RPMI7951 (cell line): ENCODE results near the gene DNAAF8. TPM values are rescaled to one million over a fixed set of nuclear protein-coding genes. Genes with fewer than 3 reads are reported as not detected.

Experiments
- DNase-seq: peaks from one replicate; pipeline ENCODE4 v3.0.0-alpha.2; 2012; ENCODE audit warnings: low read depth
- total RNA-seq: library from RNA; depleted of rRNA; stranded (reverse); fragments of >200 nt; shearing (Covaris generic); gene quantifications from 2 replicates; pipeline ENCODE4 v1.2.3, GENCODE V29; 2014

DNAAF8 gene
- total RNA-seq, 1 experiment from 2014 or later = 0.36 TPM

- DNase-seq = no peak
Measured at GRCh38 chr16:4752351-4753100, 18.2 kb downstream of the DNAAF8 start.

DNA sequence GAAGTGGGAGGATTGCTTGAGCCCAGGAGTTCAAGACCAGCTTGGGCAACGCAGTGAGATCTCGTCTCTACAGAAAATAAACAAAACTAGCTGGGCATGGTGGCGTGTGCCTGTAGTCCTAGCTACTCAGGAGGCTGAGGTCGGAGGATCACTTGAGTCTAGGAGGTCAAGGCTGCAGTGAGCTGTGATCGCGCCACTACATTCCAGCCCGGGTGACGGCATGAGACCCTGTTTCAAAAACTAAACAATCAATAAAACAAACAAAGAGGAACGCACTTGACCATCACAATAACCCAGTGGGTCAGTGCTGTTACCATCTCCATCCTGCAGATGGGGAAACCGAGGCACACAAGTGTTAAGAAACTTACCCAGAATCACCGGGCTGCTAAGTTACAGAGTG, 18.9 kb downstream of the DNAAF8 start:
- no peak for DNase-seq

GRCh38 chr16:4754865-4755264, 20.5 kb downstream of the DNAAF8 start:
- DNase-seq = no peak

DNA sequence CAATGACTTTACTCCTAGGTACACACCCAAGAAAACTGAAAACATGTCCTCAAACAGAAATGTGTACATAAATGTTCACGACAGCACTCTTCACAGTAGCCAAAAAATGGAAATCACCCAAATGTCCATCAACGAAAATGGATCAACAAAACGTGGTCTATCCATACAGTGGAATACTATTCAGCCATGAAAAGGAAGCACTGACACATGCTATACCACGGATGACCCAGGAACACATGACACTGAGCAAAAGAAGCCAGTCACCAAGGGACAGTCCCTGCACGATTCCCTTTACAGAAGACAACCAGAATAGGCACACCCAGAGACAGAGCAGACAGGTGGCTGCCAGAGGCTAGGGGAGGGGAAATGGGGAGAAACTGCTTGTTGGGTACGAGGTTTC, 21.4 kb downstream of the DNAAF8 start:
- DNase-seq = no peak

- no peak for DNase-seq
Measured at GRCh38 chr16:4760221-4760910, 26.0 kb downstream of the DNAAF8 start.

DNA sequence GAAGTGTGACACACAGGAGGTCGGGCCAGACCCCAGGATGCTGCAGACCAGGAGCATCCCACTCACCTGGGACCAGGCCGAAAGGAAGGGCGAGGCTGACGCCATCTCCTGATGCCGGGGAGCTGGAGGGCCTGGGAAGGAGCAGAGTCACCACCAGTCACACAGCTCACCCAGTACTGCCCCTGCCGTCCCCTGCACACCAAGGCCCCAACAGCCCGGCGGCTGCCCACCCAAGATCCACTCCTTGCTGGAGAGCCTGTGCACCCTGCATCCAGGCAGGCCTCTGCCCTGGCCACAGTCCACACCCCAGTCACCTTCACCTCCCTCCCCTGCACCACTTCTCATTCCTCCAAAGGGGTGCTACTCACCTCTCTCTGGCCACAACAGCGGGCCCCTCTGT, 27.9 kb downstream of the DNAAF8 start:
- no peak for DNase-seq

GRCh38 chr16:4763791-4764190, 29.5 kb downstream of the DNAAF8 start:
- DNase-seq = no peak

- no peak for DNase-seq
Measured at GRCh38 chr16:4765511-4766474, 31.5 kb downstream of the DNAAF8 start.

- peak; percentile 92 for DNase-seq
Measured at GRCh38 chr16:4766875-4767628, 32.7 kb downstream of the DNAAF8 start, which contains the start of gene ZNF500. Gene ZNF500 (minus strand): TSS chr16:4767162. CDS start chr16:4765978, 1,184 bp downstream.

DNA sequence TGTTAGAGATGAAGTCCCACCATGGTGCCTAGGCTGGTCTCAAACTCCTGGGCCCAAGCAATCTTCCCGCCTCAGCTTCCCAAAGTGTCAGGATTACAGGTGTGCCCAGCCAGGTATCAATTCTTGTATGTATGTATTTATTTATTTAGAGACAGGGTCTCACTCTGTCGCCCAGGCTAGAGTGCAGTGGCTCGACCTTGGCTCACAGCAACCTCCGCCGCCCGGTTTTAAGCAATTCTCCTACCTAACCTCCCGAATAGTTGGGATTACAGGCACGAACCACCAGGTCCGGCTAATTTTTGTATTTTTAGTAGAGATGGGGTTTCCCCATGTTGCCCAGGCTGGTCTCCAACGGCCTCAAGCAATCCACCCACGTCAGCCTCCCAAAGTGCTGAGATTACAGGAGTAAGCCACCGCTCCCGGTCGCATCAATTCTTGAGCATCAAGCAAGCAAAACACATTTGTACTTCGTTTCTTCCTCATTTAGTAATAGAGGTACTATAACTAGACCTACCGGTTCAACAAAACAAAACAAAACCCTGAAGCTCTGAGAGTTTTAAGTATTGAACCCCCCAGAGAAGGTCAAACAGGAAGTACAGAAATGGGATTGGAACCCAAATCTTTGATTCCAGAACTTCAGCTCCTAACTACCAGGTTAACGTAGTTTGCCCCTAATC, 33.7 kb downstream of the DNAAF8 start:
- DNase-seq = peak; percentile 55

GRCh38 chr16:4768549-4769305, 34.4 kb downstream of the DNAAF8 start:
- DNase-seq = peak; percentile 92

GRCh38 chr16:4769306-4769638, 34.9 kb downstream of the DNAAF8 start:
- no peak for DNase-seq

DNA sequence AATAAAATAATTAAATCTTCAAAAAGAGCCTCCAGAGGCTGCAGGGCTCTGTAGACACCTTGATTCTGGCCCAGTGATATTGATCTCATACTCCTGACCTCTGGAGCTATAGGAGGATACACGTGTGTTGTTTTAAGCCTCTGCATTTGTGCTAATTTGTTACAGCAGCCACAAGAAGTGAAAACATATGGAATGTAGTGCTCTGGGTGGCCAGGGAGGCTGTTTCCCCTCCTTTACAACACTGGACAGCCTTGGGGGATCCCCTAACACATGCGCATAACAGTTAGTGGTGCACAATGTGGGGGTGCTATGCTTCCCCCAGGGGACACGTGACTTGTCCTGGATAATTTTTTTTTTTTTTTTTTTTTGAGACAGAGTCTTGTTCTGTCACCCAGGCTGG, 37.3 kb downstream of the DNAAF8 start:
- DNase-seq = no peak

DNA sequence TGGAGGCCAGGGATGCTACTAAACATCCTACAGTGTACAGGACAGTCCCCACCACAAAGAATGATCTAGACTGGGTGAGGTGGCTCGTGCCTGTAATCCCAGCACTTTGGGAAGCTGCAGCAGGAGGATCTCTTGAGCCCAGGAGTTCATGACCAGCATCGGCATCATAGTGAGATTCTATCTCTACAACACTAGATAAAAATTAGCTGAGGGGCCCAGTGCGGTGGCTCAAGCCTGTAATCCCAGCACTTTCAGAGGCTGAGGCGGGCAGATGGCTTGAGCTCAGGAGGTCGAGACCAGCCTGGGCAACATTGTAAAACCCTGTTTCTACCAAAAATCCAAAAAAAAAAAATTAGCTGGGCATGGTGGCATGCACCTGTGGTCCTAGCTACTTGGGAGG, 38.0 kb downstream of the DNAAF8 start:
- DNase-seq = no peak

DNA sequence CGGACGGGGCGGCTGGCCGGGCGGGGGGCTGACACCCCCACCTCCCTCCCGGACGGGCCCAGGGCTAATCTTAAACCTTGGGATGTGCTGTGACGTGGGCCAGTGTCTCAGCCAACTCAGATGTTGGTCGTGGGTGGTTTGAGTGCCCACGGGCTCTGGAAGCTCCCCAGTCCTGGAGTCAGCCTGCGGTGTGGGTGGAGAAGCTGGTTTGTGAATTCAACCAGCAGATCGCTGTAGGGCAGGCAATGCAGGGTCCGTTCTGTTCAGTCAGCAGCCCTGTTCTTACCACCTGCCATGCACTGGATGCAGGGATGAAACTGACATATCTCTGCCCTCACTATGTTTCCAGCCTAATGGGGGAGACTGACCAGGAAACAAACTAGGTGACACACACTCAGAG, 40.7 kb downstream of the DNAAF8 start:
- DNase-seq = no peak

- DNase-seq = no peak
Measured at GRCh38 chr16:4776141-4776705, 41.9 kb downstream of the DNAAF8 start.

DNA sequence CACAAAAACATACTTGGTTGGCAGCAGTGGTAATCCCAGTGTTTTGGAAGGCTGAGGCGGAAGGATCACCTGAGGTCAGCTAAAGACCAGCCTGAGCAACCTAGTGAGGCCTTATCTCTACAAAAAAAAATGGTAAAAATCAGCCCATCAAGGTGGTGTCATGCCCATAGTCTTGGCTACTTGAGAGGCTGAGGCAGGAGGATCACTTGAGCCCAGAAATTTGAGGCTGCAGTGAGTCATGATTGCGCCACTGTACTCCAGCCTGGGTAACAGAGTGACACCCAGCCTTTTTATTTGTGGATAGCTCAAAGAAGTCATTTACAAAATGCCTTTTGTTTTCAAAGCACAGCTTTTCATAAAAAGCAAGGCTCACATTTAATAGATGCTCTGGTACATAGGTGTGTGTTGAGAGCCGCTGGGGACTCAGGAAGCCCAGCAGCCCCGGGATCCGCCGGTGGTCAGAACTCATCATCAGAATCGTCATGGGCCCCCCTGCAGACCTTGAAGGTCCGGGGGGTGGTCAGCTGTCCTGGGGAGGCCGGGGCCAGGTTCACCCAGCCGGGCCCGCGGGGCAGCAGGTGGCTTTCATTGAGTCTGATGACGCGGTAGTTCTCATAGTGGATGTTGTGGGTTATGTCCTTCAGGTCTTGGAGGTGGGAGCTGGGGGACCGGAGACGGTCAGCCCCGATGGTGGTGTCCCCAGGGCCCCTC, 43.2 kb downstream of the DNAAF8 start:
- no peak for DNase-seq

DNA sequence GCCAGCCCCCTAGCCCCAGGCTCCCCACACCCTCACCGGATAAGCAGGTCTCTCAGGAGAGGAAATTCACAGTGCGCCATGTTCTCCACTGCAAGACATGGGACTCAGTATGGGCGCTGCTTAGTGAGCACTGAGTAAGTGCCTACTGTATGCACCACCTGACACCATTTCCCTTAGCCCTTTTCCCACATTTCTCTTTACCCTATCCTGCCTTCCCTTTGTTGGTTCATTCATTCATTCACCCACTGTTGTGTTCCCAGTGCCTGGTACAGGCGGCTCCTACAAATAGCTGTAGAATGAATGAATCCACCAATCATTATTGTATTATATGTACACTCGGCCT, 43.7 kb downstream of the DNAAF8 start:
- no peak for DNase-seq

GRCh38 chr16:4780235-4780634, 45.9 kb downstream of the DNAAF8 start:
- DNase-seq = no peak
